ENCODE results near the gene CXCL14. TPM values are rescaled to one million over a fixed set of nuclear protein-coding genes. Genes with fewer than 3 reads are reported as not detected.

CXCL14 gene
- total RNA-seq, 1 experiment from 2014 or later = not detected

- H3K4me1 ChIP-seq (ENCODE audit: insufficient read depth, low read length, poor library complexity, severe bottlenecking) = no peaks in the 10 kb centered on the region
- H3K36me3 ChIP-seq (ENCODE audit: insufficient read depth, low read length, poor library complexity, severe bottlenecking) = no peaks in the 10 kb centered on the region
- TF ChIP-seq CTCF (conservative IDR thresholded peaks at IDR 0.05; ENCODE audit: low read depth, low read length) = no peak
- TF ChIP-seq EZH2 (IDR thresholded peaks at IDR 0.05; ENCODE audit: borderline replicate concordance, low read depth, low read length, poor library complexity, severe bottlenecking) = no peak
- H3K27ac ChIP-seq (ENCODE audit: low read depth, low read length, poor library complexity, severe bottlenecking) = no peak overlapping the region
- H3K9me3 ChIP-seq (ENCODE audit: low read depth, low read length, poor library complexity, severe bottlenecking) = no peaks in the 10 kb centered on the region
- intact Hi-C loops (cut with micrococcal nuclease; ENCODE audit: unreplicated experiment) = no loop called here
- DNase-seq (ENCODE audit: low spot score) = no peak
- ChIA-PET CTCF (no interaction called here), POLR2A (ENCODE audit: low non-redundant PET) (no interaction called here)
- H3K27me3 ChIP-seq (replicated peaks; ENCODE audit: insufficient read depth, low read depth, low read length, poor library complexity) = peaks cover 31% of the 10 kb centered on the region
- no TSS peak for BruUV-seq (replicated peaks)
- H3K4me3 ChIP-seq (ENCODE audit: low read depth, low read length, poor library complexity, severe bottlenecking) = no peak overlapping the region
Measured at GRCh38 chr5:135589152-135589551, 10.4 kb upstream of the CXCL14 start.

- POLR2A ChIA-PET (ENCODE audit: low non-redundant PET) = interaction anchor here (0.6 kb wide), 1 partner anchor 115 kb away, joined by 3 read pairs; no protein-coding TSS in a partner anchor
Measured at GRCh38 chr5:135587721-135588663, 9.2 kb upstream of the CXCL14 start.

DNA sequence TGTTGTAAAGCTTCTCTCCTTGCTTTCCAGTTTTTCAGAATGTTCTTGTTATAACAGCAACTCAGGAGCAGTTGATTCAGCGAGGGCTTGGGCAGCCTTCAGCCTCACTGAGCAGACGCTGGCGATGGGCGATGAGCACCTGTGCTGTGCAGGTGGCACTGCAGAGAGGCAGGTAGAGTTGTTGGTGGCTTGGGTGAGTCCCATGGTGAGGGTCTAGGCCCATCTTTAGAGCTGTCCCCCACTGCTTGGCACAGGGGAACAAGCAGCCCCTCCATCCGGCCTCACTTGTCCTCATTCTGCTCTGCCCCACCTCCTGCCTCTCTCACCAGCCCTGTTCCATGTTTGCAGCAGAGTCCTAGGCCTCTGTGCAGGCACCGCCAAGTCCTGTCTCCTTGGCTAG is 6.1 kb upstream of the CXCL14 start:
- Histone ChIP-seq H3K4me1 (ENCODE audit: insufficient read depth, low read length, poor library complexity, severe bottlenecking) (no peaks in the 10 kb centered on the region), H3K36me3 (ENCODE audit: insufficient read depth, low read length, poor library complexity, severe bottlenecking) (no peaks in the 10 kb centered on the region), H3K27ac (ENCODE audit: low read depth, low read length, poor library complexity, severe bottlenecking) (no peak overlapping the region), H3K9me3 (ENCODE audit: low read depth, low read length, poor library complexity, severe bottlenecking) (no peaks in the 10 kb centered on the region), H3K27me3 (replicated peaks; ENCODE audit: insufficient read depth, low read depth, low read length, poor library complexity) (peaks cover 43% of the 10 kb centered on the region), H3K4me3 (ENCODE audit: low read depth, low read length, poor library complexity, severe bottlenecking) (no peak overlapping the region)
- no TSS peak for BruUV-seq (replicated peaks)
- POLR2A ChIA-PET (ENCODE audit: low non-redundant PET) = no interaction called here
- CTCF ChIA-PET = interaction anchor here (1.1 kb wide), 1 partner anchor 245 kb away, joined by 3 read pairs; no protein-coding TSS in a partner anchor
- no peak for TF ChIP-seq EZH2 (IDR thresholded peaks at IDR 0.05; ENCODE audit: borderline replicate concordance, low read depth, low read length, poor library complexity, severe bottlenecking)
- no peak for TF ChIP-seq CTCF (conservative IDR thresholded peaks at IDR 0.05; ENCODE audit: low read depth, low read length)
- DNase-seq (ENCODE audit: low spot score) = no peak
- intact Hi-C loops (cut with micrococcal nuclease; ENCODE audit: unreplicated experiment) = no loop called here

More at GRCh38 chr5:135587721-135588663, 9.2 kb upstream of the CXCL14 start:
- Histone ChIP-seq H3K4me3 (ENCODE audit: low read depth, low read length, poor library complexity, severe bottlenecking) (no peak overlapping the region), H3K4me1 (ENCODE audit: insufficient read depth, low read length, poor library complexity, severe bottlenecking) (no peaks in the 10 kb centered on the region), H3K36me3 (ENCODE audit: insufficient read depth, low read length, poor library complexity, severe bottlenecking) (no peaks in the 10 kb centered on the region), H3K27me3 (replicated peaks; ENCODE audit: insufficient read depth, low read depth, low read length, poor library complexity) (peaks cover 32% of the 10 kb centered on the region), H3K27ac (ENCODE audit: low read depth, low read length, poor library complexity, severe bottlenecking) (no peak overlapping the region), H3K9me3 (ENCODE audit: low read depth, low read length, poor library complexity, severe bottlenecking) (no peaks in the 10 kb centered on the region)
- CTCF ChIA-PET = no interaction called here
- intact Hi-C loops (cut with micrococcal nuclease; ENCODE audit: unreplicated experiment) = no loop called here
- DNase-seq (ENCODE audit: low spot score) = no peak
- no peak for TF ChIP-seq EZH2 (IDR thresholded peaks at IDR 0.05; ENCODE audit: borderline replicate concordance, low read depth, low read length, poor library complexity, severe bottlenecking)
- TF ChIP-seq CTCF (conservative IDR thresholded peaks at IDR 0.05; ENCODE audit: low read depth, low read length) = no peak
- BruUV-seq (replicated peaks) = no TSS peak
